SK-N-SH (cell line): ENCODE data around the gene NOTUM.

Experiments used
- CTCF ChIP-seq: fragments of 200-600 bp; sonication (generic); IDR thresholded peaks from 2 replicates; pipeline ENCODE4 v1.6.1; 2017; ENCODE audit warnings: antibody characterized with exemption, mild to moderate bottlenecking, moderate library complexity
- EZH2phosphoT487 ChIP-seq: fragments of 200-600 bp; sonication (generic); IDR thresholded peaks from 2 replicates; pipeline ENCODE4 v1.6.1; 2017; ENCODE audit warnings: low read depth, mixed run types, mild to moderate bottlenecking, antibody characterized with exemption, moderate library complexity, borderline replicate concordance
- RXRA ChIP-seq: IDR thresholded peaks from 2 replicates; pipeline ENCODE4 v1.4.0; 2012; ENCODE audit warnings: low read depth, mild to moderate bottlenecking, borderline replicate concordance
- ZBTB33 ChIP-seq: IDR thresholded peaks from 2 replicates; pipeline ENCODE4 v1.4.0; 2012; ENCODE audit warnings: low read depth, borderline replicate concordance

- TF ChIP-seq EZH2phosphoT487 (no peak), RXRA (no peak), CTCF (no peak), ZBTB33 (no peak)
Measured at GRCh38 chr17:81929253-81930141, 31.5 kb downstream of the NOTUM start.
